Measurements from ENCODE around the gene MYH4. TPM values are rescaled to one million over a fixed set of nuclear protein-coding genes. Genes with fewer than 3 reads are reported as not detected.
A peak's percentile ranks its signal among the peaks of the same experiment; 100 is the strongest.

The MYH4 gene
- under 1 TPM; 0.18 to 0.54 (median 0.37) TPM for total RNA-seq
- under 1 TPM in 2 of 3 donors, not detected in 1; 0.06 to 0.18 TPM for polyA plus RNA-seq
- long read RNA-seq, donor 1, result 0 reads
- long read RNA-seq, donor 2, result 0 reads

DNA sequence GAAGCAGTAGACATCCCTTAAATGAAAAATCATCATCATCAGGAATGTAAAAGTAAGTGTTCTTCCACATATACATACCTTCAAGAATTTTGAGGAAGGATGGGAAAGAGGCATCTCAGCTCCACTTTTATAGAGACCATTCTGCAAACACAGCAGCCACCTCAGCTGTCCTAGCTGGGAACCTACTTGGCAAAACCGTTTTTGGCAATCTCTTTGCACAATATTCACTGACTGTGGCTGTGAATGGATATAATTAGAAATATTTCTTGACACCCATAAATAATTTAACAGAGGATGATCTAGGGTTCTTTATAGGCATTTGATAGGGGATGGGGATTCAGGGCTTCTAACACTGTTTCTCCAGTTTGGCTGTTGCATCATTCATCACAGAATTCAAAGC, at the start of gene MYH4:
TSS of gene MYH4 (minus strand) at position 101 of the 400 bp plus-strand sequence. CDS start 2,814 bp downstream, outside the sequence.
- no peaks in the 10 kb centered on the region for H3K27me3 ChIP-seq (ENCODE audit: insufficient read depth in 3 of 3, low read length in 2 of 3)
- H3K9me3 ChIP-seq, result no peaks in the 10 kb centered on the region
- no peaks in the 10 kb centered on the region for H3K36me3 ChIP-seq (ENCODE audit: insufficient read depth in 1 of 2, low read depth in 1 of 2)
- no peak within 1 kb of the TSS for H3K4me3 ChIP-seq
- ATAC-seq, result no peak
- no peak for TF ChIP-seq CTCF (IDR thresholded peaks at IDR 0.05)
- no peak within 1 kb of the TSS for H3K27ac ChIP-seq
- DNase-seq, result no peak
- 26 to 51% (median 45%) methylated on average over 1 of the region's 1 CpG for WGBS, 3 donors
- intact Hi-C loops (cut with DNase I), result no loop called here
- no peaks in the 10 kb centered on the region for H3K4me1 ChIP-seq

DNA sequence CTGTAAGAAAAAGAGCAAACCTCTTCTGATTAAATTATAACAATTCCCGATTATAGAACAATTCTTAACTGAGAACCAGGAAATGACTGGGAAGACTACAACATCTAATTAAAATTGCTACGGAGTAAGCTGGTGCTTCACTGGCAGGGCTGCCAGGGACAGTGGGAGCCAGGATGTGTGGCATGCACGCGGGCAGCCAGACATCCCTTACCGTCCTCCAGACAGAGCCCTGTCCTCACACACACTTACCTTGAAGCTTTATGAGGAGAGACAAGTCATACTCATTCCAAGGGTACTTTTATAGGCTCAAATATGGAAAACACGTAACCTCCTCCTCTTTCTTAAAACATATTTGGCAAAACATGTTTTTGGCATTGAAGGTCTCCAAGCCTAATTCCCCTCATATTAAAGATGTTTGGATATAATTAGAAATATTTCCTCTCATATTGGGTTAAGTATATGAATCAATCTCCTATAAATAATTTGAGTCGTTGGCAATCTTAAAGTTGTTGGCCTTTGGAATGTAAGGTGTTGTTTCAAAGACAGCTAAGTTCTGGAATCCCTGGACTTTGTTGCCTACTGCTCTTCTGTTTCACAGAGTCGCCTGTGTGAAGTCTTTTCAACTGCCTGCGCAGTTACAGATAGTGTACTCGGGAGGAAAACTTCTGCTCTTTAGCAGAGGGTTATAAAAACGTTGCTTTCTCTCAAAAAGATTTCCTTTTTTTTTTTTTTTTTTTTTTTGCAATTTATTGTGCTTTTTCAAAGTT, 49.1 kb upstream of the MYH4 start, which contains the start of gene MYH1:
TSS of gene MYH1 (minus strand) at position 272 of the 767 bp plus-strand sequence. CDS start 1,900 bp downstream, outside the sequence.
- TF ChIP-seq CTCF (IDR thresholded peaks at IDR 0.05), result no peak
- DNase-seq (peak in 1 of 2 donors; percentile 70), ATAC-seq (peak; percentile 71 to 78 (median 73))
- Histone ChIP-seq H3K36me3 (ENCODE audit: insufficient read depth in 1 of 2, low read depth in 1 of 2) (peaks cover 0 to 75% of the 10 kb centered on the region in 2 donors), H3K4me1 (no peaks in the 10 kb centered on the region), H3K9me3 (no peaks in the 10 kb centered on the region), H3K27ac (peak within 1 kb of the TSS; percentile 80), H3K4me3 (peak within 1 kb of the TSS; percentile 56), H3K27me3 (ENCODE audit: insufficient read depth in 3 of 3, low read length in 2 of 3) (no peaks in the 10 kb centered on the region)
- intact Hi-C loops (cut with DNase I), result loop anchor here in 1 of 2 donors (5.0 kb wide), 1 partner anchor 94 kb away; no protein-coding TSS in a partner anchor
- WGBS, 3 donors, result 23 to 30% (median 27%) methylated on average over 11 of the region's 11 CpGs

DNA sequence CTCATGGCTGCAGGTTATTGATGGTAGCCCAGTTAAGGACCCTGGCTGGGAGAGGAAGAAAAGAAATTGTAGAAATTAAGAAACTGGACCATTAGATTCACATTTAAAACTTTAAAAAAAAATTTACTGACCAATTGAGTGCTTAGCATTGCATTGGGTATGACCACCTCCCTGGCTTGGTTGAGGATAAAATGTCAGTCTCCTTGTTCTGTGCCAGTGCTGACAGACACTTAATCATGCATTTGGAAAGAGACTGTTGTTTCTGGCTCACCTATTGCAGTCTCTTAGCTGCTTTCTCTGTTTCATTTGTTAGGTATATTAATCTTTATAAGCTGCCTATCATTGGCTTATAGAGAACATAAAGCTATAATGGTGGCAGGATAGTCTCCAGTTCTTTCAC, 47.3 kb upstream of the MYH4 start:
- peaks cover 0 to 75% of the 10 kb centered on the region in 2 donors for H3K36me3 ChIP-seq (ENCODE audit: insufficient read depth in 1 of 2, low read depth in 1 of 2)
- peak overlapping the region; percentile 80 for H3K27ac ChIP-seq
- H3K4me3 ChIP-seq, result peak overlapping the region; percentile 56
- intact Hi-C loops (cut with DNase I), result loop anchor here in 1 of 2 donors (5.0 kb wide), 1 partner anchor 96 kb away; no protein-coding TSS in a partner anchor
- H3K27me3 ChIP-seq (ENCODE audit: insufficient read depth in 3 of 3, low read length in 2 of 3), result no peaks in the 10 kb centered on the region
- no peak for TF ChIP-seq CTCF (IDR thresholded peaks at IDR 0.05)
- peaks cover 4% of the 10 kb centered on the region for H3K4me1 ChIP-seq
- ATAC-seq, result peak; percentile 40 to 72 (median 62)
- no peaks in the 10 kb centered on the region for H3K9me3 ChIP-seq
- no peak for DNase-seq

DNA sequence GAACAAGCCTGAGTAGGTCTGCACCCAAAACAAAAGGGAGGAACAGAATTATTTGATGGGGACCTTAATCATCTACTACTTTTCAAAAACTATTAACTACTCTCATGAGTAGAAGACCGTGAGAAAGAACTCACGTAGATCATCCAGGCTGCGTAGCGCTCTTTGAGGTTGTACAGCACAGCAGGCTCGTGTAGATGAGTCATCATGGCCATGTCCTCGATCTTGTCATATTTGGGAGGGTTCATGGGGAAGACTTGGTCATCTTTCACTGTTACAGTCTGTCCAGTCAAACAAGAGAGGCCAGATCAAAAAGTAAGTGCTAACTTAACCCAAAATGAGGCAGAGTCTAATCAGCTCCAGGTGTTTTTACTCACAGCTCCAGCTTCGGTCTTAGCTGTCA, 46.7 kb upstream of the MYH4 start:
- DNase-seq, result peak in 1 of 2 donors; percentile 50
- 60 to 85% (median 66%) methylated on average over 7 of the region's 7 CpGs for WGBS, 3 donors
- ATAC-seq, result peak; percentile 29 to 73 (median 70)
- Histone ChIP-seq H3K4me1 (peaks cover 4% of the 10 kb centered on the region), H3K4me3 (peak overlapping the region; percentile 56), H3K9me3 (no peaks in the 10 kb centered on the region), H3K36me3 (ENCODE audit: insufficient read depth in 1 of 2, low read depth in 1 of 2) (peaks cover 0 to 75% of the 10 kb centered on the region in 2 donors), H3K27ac (peak overlapping the region; percentile 80), H3K27me3 (ENCODE audit: insufficient read depth in 3 of 3, low read length in 2 of 3) (no peaks in the 10 kb centered on the region)
- TF ChIP-seq CTCF (IDR thresholded peaks at IDR 0.05), result no peak
- intact Hi-C loops (cut with DNase I), result loop anchor here in 1 of 2 donors (5.0 kb wide), 1 partner anchor 96 kb away; no protein-coding TSS in a partner anchor

All from psoas muscle (tissue), 8 donors.